Sigmoid colon (tissue), 7 donors: ENCODE data around the gene KCNB1. TPM values are rescaled to one million over a fixed set of nuclear protein-coding genes. Genes with fewer than 3 reads are reported as not detected.

Source experiments
- DNase-seq: peaks from one replicate; pipeline ENCODE4 v3.0.0-alpha.2; 2019
- H3K27ac ChIP-seq, 4 donors: fragments of 200-600 bp; sonication (generic); one replicate each; pipeline ENCODE4 v1.5.1; 2016 to 2019; ENCODE audit warnings: mild to moderate bottlenecking in 1 of 4
- H3K27me3 ChIP-seq, 3 donors: fragments of 200-600 bp; sonication (generic); one replicate each; pipeline ENCODE4 v1.5.1; 2019; ENCODE audit warnings: mild to moderate bottlenecking in 1 of 3
- H3K36me3 ChIP-seq, 4 donors: fragments of 200-600 bp; sonication (generic); one replicate each; pipeline ENCODE4 v1.5.1; 2016 to 2019
- H3K4me1 ChIP-seq, 4 donors: fragments of 200-600 bp; sonication (generic); one replicate each; pipeline ENCODE4 v1.5.1; 2017 to 2019
- H3K4me3 ChIP-seq, 4 donors: fragments of 200-600 bp; sonication (generic); one replicate each; pipeline ENCODE4 v1.5.1; 2017 to 2019; ENCODE audit warnings: mild to moderate bottlenecking in 2 of 4, moderate library complexity in 1 of 4
- H3K9me3 ChIP-seq, 4 donors: fragments of 200-600 bp in 3 of 4; sonication (generic) in 3 of 4; one replicate each; pipeline versions ENCODE4 v1.5.1 to v1.6.1; 2013 to 2019
- EP300 ChIP-seq, 4 donors: sonication (generic); formaldehyde crosslinking; IDR thresholded peaks; one replicate each; pipeline ENCODE4 v1.6.1; 2017; ENCODE audit warnings: antibody characterized with exemption in 4 of 4
- POLR2A ChIP-seq, 2 donors: fragments of 450-650 bp; IDR thresholded peaks; one replicate each; pipeline ENCODE4 v1.6.1; 2016; ENCODE audit warnings: antibody characterized with exemption in 2 of 2, mild to moderate bottlenecking in 2 of 2, moderate library complexity in 2 of 2
- POLR2AphosphoS5 ChIP-seq, 4 donors: sonication (generic); formaldehyde crosslinking; IDR thresholded peaks; one replicate each; pipeline ENCODE4 v1.6.1; 2017; ENCODE audit warnings: antibody characterized with exemption in 4 of 4
- WGBS, 2 donors: extraction: QIAGEN DNeasy Blood & Tissue Kit; methylation state at CpG; one replicate each; pipeline ENCODE4 v1.1.7; 2013; 5-methylcytosine and 5-hydroxymethylcytosine counted together
- intact Hi-C: fragments of 100-400 bp; cut with DNase I; formaldehyde crosslinking; loops from one replicate; pipeline ENCODE4 v1.15.1; 2023
- polyA plus RNA-seq, 3 donors: library from polyadenylated mRNA; stranded (reverse); fragments of 200-250 nt; gene quantifications; one replicate each; pipeline ENCODE4 v1.2.3, GENCODE V29; 2013
- total RNA-seq, 4 donors: library from RNA; depleted of rRNA; stranded (reverse); fragments of >200 nt; gene quantifications; one replicate each; pipeline ENCODE4 v1.1.0, GENCODE V29; 2016
- TF ChIP-seq, protein P1 (sequence below), 4 experiments: fragments of 450-650 bp in 3 of 4; fragments of 200-600 bp in 1 of 4; IDR thresholded peaks; one replicate each; pipeline ENCODE4 v1.5.1; 2016 to 2019; ENCODE audit warnings: antibody characterized with exemption in 4 of 4, mild to moderate bottlenecking in 3 of 4, moderate library complexity in 2 of 4
- donor health status: healthy with polysubstance abuse.
- donor health status: Bipolar disorder and iron deficiency.
- donor health status: healthy.

The KCNB1 gene
- total and polyA plus RNA-seq, 7 donors: under 0.01 to 20.6 (median 14.6) TPM; not detected in 1

DNA sequence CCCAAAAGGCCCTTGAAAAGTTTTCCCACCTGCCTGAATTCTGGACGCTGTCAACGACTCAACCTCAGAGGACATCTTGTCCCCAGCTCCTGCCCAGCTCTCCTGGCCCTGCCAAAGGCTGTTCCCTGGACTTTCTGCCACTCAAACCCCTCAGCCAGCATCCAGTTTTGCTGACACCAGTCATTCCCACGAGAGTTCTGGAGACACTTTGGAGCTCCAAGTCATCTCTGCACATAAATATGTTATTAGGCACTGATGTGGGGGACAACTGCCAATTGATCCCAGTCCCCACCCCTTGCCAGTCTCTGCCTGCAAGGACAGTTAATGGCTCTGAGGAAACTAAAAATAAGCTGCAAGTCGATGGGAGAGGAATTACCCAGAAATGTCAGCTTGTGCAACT is 38.9 kb upstream of the KCNB1 start:
- 69 to 79% methylated on average over 4 of the region's 4 CpGs for WGBS, 2 donors

DNA sequence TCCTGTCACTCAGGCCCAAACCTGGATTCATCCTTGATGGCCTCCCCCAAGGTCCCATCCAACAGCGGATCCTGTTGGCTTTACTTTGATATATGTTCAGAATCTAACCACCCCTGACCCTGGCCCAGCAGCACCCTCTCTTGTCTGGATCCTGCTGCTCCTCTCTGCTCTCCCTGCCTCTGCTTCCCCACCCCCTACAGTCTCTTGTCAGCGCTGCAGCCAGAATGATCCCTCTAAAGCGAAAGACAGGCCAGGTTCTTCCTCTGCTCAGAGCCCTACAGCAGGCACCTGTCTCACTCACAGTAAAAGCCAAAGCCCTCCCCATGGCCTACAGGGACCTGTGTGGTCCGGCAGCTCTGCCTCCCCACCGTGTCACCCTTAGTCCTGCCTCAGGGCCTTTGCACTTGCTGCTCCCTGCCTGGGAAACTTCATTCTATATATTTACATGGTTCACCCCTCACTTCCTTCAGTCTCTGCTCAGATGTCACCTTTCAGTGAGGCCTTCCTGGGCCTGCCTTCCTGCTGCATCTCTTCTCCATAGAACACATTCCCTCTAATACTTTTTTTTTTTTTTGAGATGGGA is 37.4 kb upstream of the KCNB1 start:
- WGBS, 2 donors: 89 to 90% methylated on average over 5 of the region's 5 CpGs
- intact Hi-C loops: no loop called here
- Histone ChIP-seq H3K4me3 (no peak overlapping the region), H3K9me3 (no peaks in the 10 kb centered on the region), H3K27ac (no peak overlapping the region), H3K36me3 (peaks cover 0 to 32% (median 2%) of the 10 kb centered on the region in 4 donors), H3K4me1 (peaks cover 0 to under 1% (median 0%) of the 10 kb centered on the region in 4 donors), H3K27me3 (no peaks in the 10 kb centered on the region)
- peak; percentile 22 for DNase-seq
- no peak for TF ChIP-seq POLR2A (IDR thresholded peaks at IDR 0.05)
- TF ChIP-seq POLR2AphosphoS5 (IDR thresholded peaks at IDR 0.05): no peak
- TF ChIP-seq EP300 (IDR thresholded peaks at IDR 0.05): no peak
- TF ChIP-seq, protein P1, sequence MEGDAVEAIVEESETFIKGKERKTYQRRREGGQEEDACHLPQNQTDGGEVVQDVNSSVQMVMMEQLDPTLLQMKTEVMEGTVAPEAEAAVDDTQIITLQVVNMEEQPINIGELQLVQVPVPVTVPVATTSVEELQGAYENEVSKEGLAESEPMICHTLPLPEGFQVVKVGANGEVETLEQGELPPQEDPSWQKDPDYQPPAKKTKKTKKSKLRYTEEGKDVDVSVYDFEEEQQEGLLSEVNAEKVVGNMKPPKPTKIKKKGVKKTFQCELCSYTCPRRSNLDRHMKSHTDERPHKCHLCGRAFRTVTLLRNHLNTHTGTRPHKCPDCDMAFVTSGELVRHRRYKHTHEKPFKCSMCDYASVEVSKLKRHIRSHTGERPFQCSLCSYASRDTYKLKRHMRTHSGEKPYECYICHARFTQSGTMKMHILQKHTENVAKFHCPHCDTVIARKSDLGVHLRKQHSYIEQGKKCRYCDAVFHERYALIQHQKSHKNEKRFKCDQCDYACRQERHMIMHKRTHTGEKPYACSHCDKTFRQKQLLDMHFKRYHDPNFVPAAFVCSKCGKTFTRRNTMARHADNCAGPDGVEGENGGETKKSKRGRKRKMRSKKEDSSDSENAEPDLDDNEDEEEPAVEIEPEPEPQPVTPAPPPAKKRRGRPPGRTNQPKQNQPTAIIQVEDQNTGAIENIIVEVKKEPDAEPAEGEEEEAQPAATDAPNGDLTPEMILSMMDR (IDR thresholded peaks at IDR 0.05): no peak

More for the DNA sequence above, 38.9 kb upstream of the KCNB1 start:
- peak; percentile 34 for DNase-seq
- H3K27me3 ChIP-seq: no peaks in the 10 kb centered on the region
- intact Hi-C loops: no loop called here
- no peak overlapping the region for H3K27ac ChIP-seq
- no peaks in the 10 kb centered on the region for H3K9me3 ChIP-seq
- H3K36me3 ChIP-seq: peaks cover 0 to 34% (median 2%) of the 10 kb centered on the region in 4 donors
- H3K4me1 ChIP-seq: peaks cover 0 to 3% (median 0%) of the 10 kb centered on the region in 4 donors
- TF ChIP-seq POLR2AphosphoS5 (IDR thresholded peaks at IDR 0.05) (no peak), EP300 (IDR thresholded peaks at IDR 0.05) (no peak)
- TF ChIP-seq, protein P1 (IDR thresholded peaks at IDR 0.05): no peak
- H3K4me3 ChIP-seq: no peak overlapping the region

DNA sequence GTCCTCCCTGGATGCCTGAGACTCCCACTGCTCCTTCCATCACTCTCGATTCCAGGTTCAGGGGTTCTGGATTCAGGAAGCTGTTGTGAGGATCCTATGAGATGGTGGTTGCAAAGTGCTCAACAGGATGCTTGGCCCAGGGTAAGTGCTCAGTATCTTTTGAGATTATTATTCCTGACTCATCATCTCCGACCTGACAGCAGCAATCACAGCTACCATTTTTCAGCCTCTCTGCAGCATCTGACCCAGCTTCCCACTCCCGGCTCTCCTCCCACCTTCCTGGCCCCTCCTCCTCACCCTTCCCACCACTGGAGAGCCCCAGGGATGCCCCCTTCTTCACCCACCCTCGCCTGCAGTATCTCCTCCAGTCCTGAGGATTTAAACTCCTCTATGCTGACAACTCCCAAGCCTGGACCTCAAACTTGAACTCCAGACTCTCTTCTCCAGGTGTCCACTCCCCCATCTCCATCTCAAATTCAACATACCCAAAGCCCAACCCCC is 36.8 kb upstream of the KCNB1 start:
- Histone ChIP-seq H3K9me3 (no peaks in the 10 kb centered on the region), H3K27me3 (no peaks in the 10 kb centered on the region), H3K4me1 (no peaks in the 10 kb centered on the region), H3K36me3 (peaks cover 0 to 31% (median 2%) of the 10 kb centered on the region in 4 donors), H3K4me3 (no peak overlapping the region), H3K27ac (no peak overlapping the region)
- WGBS, 2 donors: 62 to 68% methylated on average over 4 of the region's 4 CpGs
- intact Hi-C loops: no loop called here
- DNase-seq: peak; percentile 44
- no peak for TF ChIP-seq POLR2AphosphoS5 (IDR thresholded peaks at IDR 0.05)

- TF ChIP-seq POLR2AphosphoS5 (IDR thresholded peaks at IDR 0.05) (no peak), EP300 (IDR thresholded peaks at IDR 0.05) (no peak), POLR2A (IDR thresholded peaks at IDR 0.05) (no peak)
- TF ChIP-seq, protein P1 (IDR thresholded peaks at IDR 0.05): no peak
- H3K36me3 ChIP-seq: peaks cover 0 to 31% (median under 1%) of the 10 kb centered on the region in 4 donors
- 76 to 79% methylated on average over 5 of the region's 5 CpGs for WGBS, 2 donors
- H3K4me3 ChIP-seq: no peak overlapping the region
- DNase-seq: peak; percentile 39
- H3K27ac ChIP-seq: no peak overlapping the region
- no peaks in the 10 kb centered on the region for H3K27me3 ChIP-seq
- intact Hi-C loops: no loop called here
- no peaks in the 10 kb centered on the region for H3K4me1 ChIP-seq
- H3K9me3 ChIP-seq: no peaks in the 10 kb centered on the region
Observed at GRCh38 chr20:49518576-49518975, 36.1 kb upstream of the KCNB1 start.

- Histone ChIP-seq H3K4me1 (no peaks in the 10 kb centered on the region), H3K4me3 (no peak overlapping the region), H3K9me3 (no peaks in the 10 kb centered on the region), H3K36me3 (peaks cover 0 to 35% (median 5%) of the 10 kb centered on the region in 4 donors), H3K27ac (no peak overlapping the region), H3K27me3 (no peaks in the 10 kb centered on the region)
- DNase-seq: peak; percentile 51
- no peak for TF ChIP-seq POLR2AphosphoS5 (IDR thresholded peaks at IDR 0.05)
- no peak for TF ChIP-seq POLR2A (IDR thresholded peaks at IDR 0.05)
- TF ChIP-seq, protein P1 (IDR thresholded peaks at IDR 0.05): no peak
- no peak for TF ChIP-seq EP300 (IDR thresholded peaks at IDR 0.05)
- 85 to 91% methylated on average over 4 of the region's 4 CpGs for WGBS, 2 donors
- intact Hi-C loops: no loop called here
Observed at GRCh38 chr20:49517805-49518100, 35.3 kb upstream of the KCNB1 start.
